Activated CD4-positive, alpha-beta T cell treated with anti-CD3 and anti-CD28 coated beads, Interleukin-2, amount 10 ng/mL, durations not matched to agents 24 days and 14 days (primary cell): ENCODE data around the gene LGALS7B. TPM values are rescaled to one million over a fixed set of nuclear protein-coding genes. Genes with fewer than 3 reads are reported as not detected.

Experiments used
- DNase-seq: peaks from one replicate; pipeline ENCODE4 v3.0.0; 2022
- H3K27ac Mint-ChIP-seq: one replicate; pipeline ENCODE4 v1.8.0; 2022; ENCODE audit warnings: mild to moderate bottlenecking, mixed read lengths
- H3K27me3 Mint-ChIP-seq: one replicate; pipeline ENCODE4 v1.8.0; 2022; ENCODE audit warnings: mixed read lengths
- H3K36me3 Mint-ChIP-seq: one replicate; pipeline ENCODE4 v1.8.0; 2022; ENCODE audit warnings: low read depth, mild to moderate bottlenecking, mixed read lengths
- H3K4me1 Mint-ChIP-seq: one replicate; pipeline ENCODE4 v1.8.0; 2021; ENCODE audit warnings: mixed read lengths
- H3K4me3 Mint-ChIP-seq: one replicate; pipeline ENCODE4 v1.8.0; 2022; ENCODE audit warnings: mild to moderate bottlenecking, moderate library complexity, mixed read lengths
- H3K9me3 Mint-ChIP-seq: one replicate; pipeline ENCODE4 v1.8.0; 2021; ENCODE audit warnings: mixed read lengths
- intact Hi-C: fragments of 100-400 bp; cut with micrococcal nuclease; formaldehyde crosslinking; loops from one replicate; pipeline ENCODE4 v1.15.1; 2023
- total RNA-seq: library from RNA; stranded (reverse); gene quantifications from 2 replicates; pipeline ENCODE4 v1.2.3, GENCODE V29; 2022

Gene LGALS7B
- total RNA-seq, 1 donor from 2014 or later: not detected

DNA sequence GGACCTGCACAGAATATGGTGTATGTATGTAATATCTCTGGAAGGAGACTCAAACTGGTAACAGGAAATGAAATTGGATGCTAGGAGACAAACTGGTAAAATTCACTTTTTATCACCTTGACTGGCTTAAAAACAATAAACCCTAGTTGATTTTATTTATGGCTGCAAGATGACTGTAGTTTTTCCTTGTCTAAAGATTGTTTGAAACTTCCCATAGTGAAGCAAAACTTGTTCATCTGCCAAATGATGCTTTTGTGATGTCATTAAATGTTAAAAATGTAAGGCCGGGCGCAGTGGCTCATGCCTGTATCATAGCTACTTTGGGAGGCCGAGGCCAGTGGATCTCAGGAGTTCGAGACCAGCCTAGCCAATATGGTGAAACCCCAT is 45.1 kb downstream of the LGALS7B start:
- Mint-ChIP-seq H3K36me3 (peaks cover 45% of the 10 kb centered on the region), H3K4me1 (peaks cover 27% of the 10 kb centered on the region), H3K27me3 (no peaks in the 10 kb centered on the region), H3K9me3 (no peaks in the 10 kb centered on the region), H3K27ac (peak overlapping the region; percentile 53), H3K4me3 (no peak overlapping the region)
- DNase-seq: no peak
- intact Hi-C loops: loop anchor here (5.0 kb wide), 2 partner anchors 43 to 102 kb away; partner anchors contain the start of gene RINL

DNA sequence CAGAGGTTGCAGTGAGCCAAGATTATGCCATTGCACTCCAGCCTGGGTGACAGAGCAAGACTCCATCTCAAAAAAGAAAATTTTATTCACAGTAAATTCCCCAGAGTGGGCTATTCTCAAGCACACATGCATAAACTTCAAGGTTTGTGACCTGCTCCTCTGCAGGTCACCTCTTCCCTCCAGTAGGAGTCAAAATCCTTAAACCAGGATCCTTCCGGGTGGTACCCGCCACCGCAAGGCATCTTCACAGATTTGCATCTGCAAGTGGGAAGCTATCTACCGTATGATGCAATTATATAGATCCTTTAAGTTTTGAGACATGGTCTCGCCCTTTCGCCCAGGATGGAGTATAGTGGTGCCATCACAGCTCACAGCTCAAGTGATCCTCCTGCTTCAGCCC is 45.6 kb downstream of the LGALS7B start:
- no peaks in the 10 kb centered on the region for H3K27me3 Mint-ChIP-seq
- H3K4me1 Mint-ChIP-seq: peaks cover 31% of the 10 kb centered on the region
- H3K27ac Mint-ChIP-seq: peak overlapping the region; percentile 51
- H3K4me3 Mint-ChIP-seq: no peak overlapping the region
- intact Hi-C loops: loop anchor here (5.0 kb wide), 2 partner anchors 43 to 102 kb away; partner anchors contain the start of gene RINL
- H3K36me3 Mint-ChIP-seq: peaks cover 48% of the 10 kb centered on the region
- DNase-seq: no peak
- H3K9me3 Mint-ChIP-seq: no peaks in the 10 kb centered on the region

GRCh38 chr19:38836159-38836982 is 47.4 kb downstream of the LGALS7B start:
- peaks cover 57% of the 10 kb centered on the region for H3K36me3 Mint-ChIP-seq
- peaks cover 29% of the 10 kb centered on the region for H3K4me1 Mint-ChIP-seq
- no peaks in the 10 kb centered on the region for H3K27me3 Mint-ChIP-seq
- no peak for DNase-seq
- no peaks in the 10 kb centered on the region for H3K9me3 Mint-ChIP-seq
- peak overlapping the region; percentile 48 for H3K27ac Mint-ChIP-seq
- H3K4me3 Mint-ChIP-seq: no peak overlapping the region
- intact Hi-C loops: no loop called here

- peaks cover 29% of the 10 kb centered on the region for H3K4me1 Mint-ChIP-seq
- no peak overlapping the region for H3K4me3 Mint-ChIP-seq
- H3K9me3 Mint-ChIP-seq: no peaks in the 10 kb centered on the region
- H3K27me3 Mint-ChIP-seq: no peaks in the 10 kb centered on the region
- H3K36me3 Mint-ChIP-seq: peaks cover 64% of the 10 kb centered on the region
- DNase-seq: no peak
- peak overlapping the region; percentile 48 for H3K27ac Mint-ChIP-seq
- intact Hi-C loops: no loop called here
Measured at GRCh38 chr19:38836983-38837626, 48.1 kb downstream of the LGALS7B start.

DNA sequence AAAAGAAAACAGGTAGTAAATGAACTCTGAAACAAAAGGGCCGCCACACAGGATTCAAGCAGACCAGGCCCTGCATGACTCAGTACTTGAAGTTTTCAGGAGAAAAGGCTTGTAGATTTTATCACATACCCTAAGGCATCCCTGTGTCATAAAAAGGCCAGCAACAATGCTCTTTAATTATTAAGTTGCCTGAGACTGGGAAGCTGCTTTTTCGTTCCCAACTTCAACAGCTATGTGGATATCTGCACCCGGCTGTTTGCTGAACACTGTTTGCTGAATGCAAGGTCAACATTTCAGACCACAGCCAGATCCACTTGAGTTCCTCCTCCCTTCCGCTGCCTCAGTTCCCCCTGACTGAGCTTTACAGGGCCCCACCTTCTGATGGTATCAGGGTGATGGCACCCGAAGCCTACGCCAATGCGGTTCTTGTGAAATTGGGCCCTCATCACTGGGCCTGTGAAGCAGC is 48.7 kb downstream of the LGALS7B start:
- DNase-seq: no peak

GRCh38 chr19:38838208-38838985 is 49.4 kb downstream of the LGALS7B start:
- peaks cover 41% of the 10 kb centered on the region for H3K4me1 Mint-ChIP-seq
- peaks cover 77% of the 10 kb centered on the region for H3K36me3 Mint-ChIP-seq
- H3K27ac Mint-ChIP-seq: peak overlapping the region; percentile 85
- H3K9me3 Mint-ChIP-seq: no peaks in the 10 kb centered on the region
- intact Hi-C loops: no loop called here
- peak overlapping the region; percentile 28 for H3K4me3 Mint-ChIP-seq
- no peak for DNase-seq
- H3K27me3 Mint-ChIP-seq: no peaks in the 10 kb centered on the region

More for the DNA sequence above, 48.7 kb downstream of the LGALS7B start:
- peaks cover 69% of the 10 kb centered on the region for H3K36me3 Mint-ChIP-seq
- peaks cover 34% of the 10 kb centered on the region for H3K4me1 Mint-ChIP-seq
- no peaks in the 10 kb centered on the region for H3K9me3 Mint-ChIP-seq
- intact Hi-C loops: no loop called here
- H3K27ac Mint-ChIP-seq: peak overlapping the region; percentile 48
- H3K4me3 Mint-ChIP-seq: no peak overlapping the region
- no peaks in the 10 kb centered on the region for H3K27me3 Mint-ChIP-seq

DNA sequence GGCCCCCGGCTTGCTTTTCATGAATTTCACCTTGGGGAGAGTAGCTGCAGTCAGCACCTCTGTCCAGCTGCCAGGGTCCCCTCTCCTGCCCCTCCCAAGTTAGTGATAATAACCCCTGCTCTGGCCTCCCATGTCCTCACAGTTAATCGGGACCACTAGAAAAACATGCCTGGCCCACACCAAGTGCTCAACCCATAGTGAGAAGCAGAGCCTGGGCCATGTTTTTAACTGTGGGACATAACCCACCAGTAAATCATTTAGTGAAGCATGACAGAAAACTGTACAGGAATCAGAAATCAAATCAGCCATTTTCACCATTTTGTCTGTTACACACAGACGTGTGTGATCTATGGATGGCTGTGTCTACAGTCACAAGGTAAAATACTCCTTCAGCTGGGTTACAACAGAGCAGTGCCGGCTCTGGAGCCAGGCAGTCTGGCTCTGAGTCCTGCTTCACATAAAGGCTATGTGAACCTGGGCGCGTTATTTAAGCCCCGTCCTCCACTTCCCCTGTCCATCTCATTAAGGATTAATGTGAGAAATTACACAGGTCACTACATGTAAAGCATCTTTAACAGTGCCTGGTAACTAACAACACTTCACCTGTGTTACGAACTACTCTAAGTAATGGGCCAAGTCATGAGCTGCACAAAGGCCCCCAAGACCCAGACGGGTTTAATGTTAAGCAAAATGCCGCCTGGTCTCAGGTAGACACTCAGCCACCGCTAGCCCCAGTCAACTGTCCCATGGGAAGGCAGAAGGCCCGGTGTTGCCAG is 50.2 kb downstream of the LGALS7B start:
- Mint-ChIP-seq H3K27me3 (no peaks in the 10 kb centered on the region), H3K27ac (peak overlapping the region; percentile 85), H3K4me1 (peaks cover 48% of the 10 kb centered on the region), H3K9me3 (no peaks in the 10 kb centered on the region), H3K4me3 (peak overlapping the region; percentile 16), H3K36me3 (peaks cover 84% of the 10 kb centered on the region)
- intact Hi-C loops: no loop called here
- no peak for DNase-seq

DNA sequence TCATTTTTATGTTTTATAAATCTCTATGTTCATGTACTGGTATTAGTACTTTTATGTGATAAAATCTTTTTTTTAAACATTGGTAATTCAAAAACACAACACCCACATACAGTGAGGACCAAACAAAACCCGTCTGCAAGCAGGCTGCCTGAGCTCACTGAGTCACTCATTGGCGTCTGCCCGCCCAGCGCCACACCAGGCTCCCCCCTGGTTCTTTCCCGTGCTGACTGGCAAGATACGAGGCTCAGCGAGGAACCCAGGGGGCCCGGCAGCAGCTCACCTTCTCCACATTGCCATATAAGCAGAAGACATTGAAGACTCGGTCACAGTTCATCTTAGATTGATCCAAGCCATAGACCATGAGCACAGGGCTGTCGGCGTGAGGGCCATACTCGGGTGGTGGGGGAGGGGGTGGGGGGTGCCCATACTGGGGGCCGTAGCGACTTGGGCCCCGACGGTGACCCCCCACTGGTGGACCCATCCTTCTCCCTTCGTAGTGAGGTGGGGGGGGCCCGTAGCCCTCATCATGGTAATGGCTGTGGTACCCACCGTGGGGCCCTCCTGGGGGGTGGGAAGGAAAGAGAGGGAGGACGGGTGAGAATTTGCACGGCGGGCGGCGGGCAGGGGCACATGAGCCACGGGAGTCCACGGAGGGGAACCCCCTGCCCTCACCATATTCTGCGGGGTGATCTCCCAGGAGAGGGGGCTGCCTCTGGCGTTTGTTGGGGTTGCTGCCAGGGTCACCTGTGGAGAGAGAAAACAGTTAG is 51.0 kb downstream of the LGALS7B start:
- Mint-ChIP-seq H3K4me1 (peaks cover 53% of the 10 kb centered on the region), H3K27me3 (no peaks in the 10 kb centered on the region), H3K9me3 (no peaks in the 10 kb centered on the region), H3K36me3 (peaks cover 91% of the 10 kb centered on the region), H3K4me3 (peak overlapping the region; percentile 52), H3K27ac (peak overlapping the region; percentile 77)
- DNase-seq: no peak
- intact Hi-C loops: no loop called here

GRCh38 chr19:38840583-38840968 is 51.6 kb downstream of the LGALS7B start:
- Mint-ChIP-seq H3K4me3 (peak overlapping the region; percentile 82), H3K9me3 (no peaks in the 10 kb centered on the region), H3K4me1 (peaks cover 56% of the 10 kb centered on the region), H3K27ac (peak overlapping the region; percentile 74), H3K27me3 (no peaks in the 10 kb centered on the region), H3K36me3 (peaks cover 92% of the 10 kb centered on the region)
- no peak for DNase-seq
- intact Hi-C loops: no loop called here

Other genes with a start within 250 kb of the LGALS7B start
- 156 and 172 TPM in 2 replicates for gene MAP4K1, start 171.2 kb upstream of the LGALS7B start, total RNA-seq
- 321 and 322 TPM in 2 replicates for gene EIF3K, start 170.0 kb upstream of the LGALS7B start, total RNA-seq
- gene ACTN4, start 141.6 kb upstream of the LGALS7B start, total RNA-seq: 243 and 257 TPM in 2 replicates
- 3.2 and 3.5 TPM in 2 replicates for gene CAPN12, start 44.7 kb upstream of the LGALS7B start, total RNA-seq
- not detected in 2 replicates for gene LGALS7, start 15.7 kb upstream of the LGALS7B start, total RNA-seq
- gene LGALS4, start 23.7 kb downstream of the LGALS7B start, total RNA-seq: 1.3 and 1.7 TPM in 2 replicates
- gene ECH1, start 42.6 kb downstream of the LGALS7B start, total RNA-seq: 129 and 130 TPM in 2 replicates
- 686 and 695 TPM in 2 replicates for gene HNRNPL, start 60.8 kb downstream of the LGALS7B start, total RNA-seq
- 62.7 and 68.9 TPM in 2 replicates for gene RINL, start 89.1 kb downstream of the LGALS7B start, total RNA-seq
- 23.6 and 30.1 TPM in 2 replicates for gene SIRT2, start 110.4 kb downstream of the LGALS7B start, total RNA-seq
- gene NFKBIB, start 110.8 kb downstream of the LGALS7B start, total RNA-seq: 89.2 and 89.7 TPM in 2 replicates
- gene CCER2, start 123.0 kb downstream of the LGALS7B start, total RNA-seq: 0.77 and 0.97 TPM in 2 replicates
- gene SARS2, start 141.6 kb downstream of the LGALS7B start, total RNA-seq: 41.6 and 42.6 TPM in 2 replicates
- 112 and 122 TPM in 2 replicates for gene MRPS12, start 141.7 kb downstream of the LGALS7B start, total RNA-seq
- not detected in 2 replicates for gene FBXO17, start 186.5 kb downstream of the LGALS7B start, total RNA-seq
- 0.14 and 0.17 TPM in 2 replicates for gene FBXO27, start 243.3 kb downstream of the LGALS7B start, total RNA-seq